T-helper 2 cell treated with Interferon-gamma antibody and Interleukin-4, amounts not matched to agents 5 μg/mL and 100 μg/mL, for 36 hours (primary cell): Measurements from ENCODE around the gene USF1.
"Not testable (repeated sequence)": the region's sequence is repeated elsewhere in the genome, so short reads cannot be mapped to it uniquely, and the experiment has no call there.

Experiments
- DNase-seq: peaks from one replicate; pipeline ENCODE4 v3.0.0; 2021; ENCODE audit warnings: low spot score
- H3K27ac Mint-ChIP-seq: one replicate; pipeline ENCODE4 v1.8.0; 2021; ENCODE audit warnings: mild to moderate bottlenecking, mixed read lengths
- H3K27me3 Mint-ChIP-seq: one replicate; pipeline ENCODE4 v1.8.0; 2021; ENCODE audit warnings: low read depth, mixed read lengths
- H3K36me3 Mint-ChIP-seq: one replicate; pipeline ENCODE4 v1.8.0; 2021; ENCODE audit warnings: low read depth, mixed read lengths
- H3K4me1 Mint-ChIP-seq: one replicate; pipeline ENCODE4 v1.8.0; 2021; ENCODE audit warnings: low read depth, mixed read lengths
- H3K4me3 Mint-ChIP-seq: one replicate; pipeline ENCODE4 v1.8.0; 2022; ENCODE audit warnings: mild to moderate bottlenecking, moderate library complexity, mixed read lengths
- H3K9me3 Mint-ChIP-seq: one replicate; pipeline ENCODE4 v1.8.0; 2021; ENCODE audit warnings: mixed read lengths

USF1 gene

DNA sequence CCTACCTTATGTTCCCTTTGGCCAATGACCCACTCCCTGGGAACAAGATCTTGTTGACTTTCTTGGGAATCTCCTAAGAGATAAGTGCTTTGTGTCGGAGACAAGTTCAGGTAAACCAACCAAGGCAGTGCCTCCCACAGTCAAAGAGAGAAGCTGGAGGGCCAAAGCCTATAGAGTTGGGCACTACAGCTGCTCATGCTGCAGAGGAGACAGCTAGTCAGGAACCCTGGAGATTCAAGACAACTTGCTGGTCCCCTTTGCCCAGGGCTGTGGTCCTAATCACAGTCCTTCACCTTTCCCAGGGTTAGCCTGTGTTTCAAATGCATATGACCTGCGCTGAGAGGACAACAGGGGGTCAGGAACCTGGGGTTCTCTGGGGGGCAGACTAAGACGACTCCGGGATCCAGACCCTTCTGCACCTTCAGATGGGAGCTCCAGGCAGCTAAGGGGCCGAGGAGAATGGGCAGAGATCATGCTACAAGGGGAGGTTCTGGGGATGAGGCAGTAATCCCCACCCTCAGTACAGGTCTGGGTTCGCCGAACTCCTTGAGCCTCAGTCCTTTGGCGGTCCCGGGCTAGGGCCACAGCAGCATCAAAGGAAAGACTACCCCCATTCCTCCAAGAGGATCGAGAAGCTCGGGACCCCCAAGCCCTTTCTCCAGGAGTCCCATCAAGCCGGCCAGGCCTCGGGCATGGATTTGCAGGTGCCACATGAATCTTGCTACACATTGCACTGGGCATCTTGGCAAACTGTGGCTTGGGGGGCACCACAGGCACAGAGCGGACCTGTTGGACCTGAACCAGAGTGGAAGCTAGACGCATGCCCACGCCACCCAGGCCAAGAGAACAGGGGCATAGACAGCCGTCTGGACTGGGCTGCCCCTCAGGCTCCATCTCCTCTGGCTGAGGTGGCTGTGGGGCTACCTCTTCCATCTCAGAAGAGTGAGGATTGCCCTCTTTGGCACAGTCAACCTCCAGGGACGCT lies 2.0 kb upstream of the USF1 start:
- no peak for DNase-seq
- Mint-ChIP-seq H3K4me3 (no peak overlapping the region), H3K4me1 (peaks cover 17% of the 10 kb centered on the region), H3K36me3 (peaks cover 70% of the 10 kb centered on the region), H3K27me3 (no peaks in the 10 kb centered on the region), H3K27ac (peak overlapping the region; percentile 97), H3K9me3 (no peaks in the 10 kb centered on the region)

DNA sequence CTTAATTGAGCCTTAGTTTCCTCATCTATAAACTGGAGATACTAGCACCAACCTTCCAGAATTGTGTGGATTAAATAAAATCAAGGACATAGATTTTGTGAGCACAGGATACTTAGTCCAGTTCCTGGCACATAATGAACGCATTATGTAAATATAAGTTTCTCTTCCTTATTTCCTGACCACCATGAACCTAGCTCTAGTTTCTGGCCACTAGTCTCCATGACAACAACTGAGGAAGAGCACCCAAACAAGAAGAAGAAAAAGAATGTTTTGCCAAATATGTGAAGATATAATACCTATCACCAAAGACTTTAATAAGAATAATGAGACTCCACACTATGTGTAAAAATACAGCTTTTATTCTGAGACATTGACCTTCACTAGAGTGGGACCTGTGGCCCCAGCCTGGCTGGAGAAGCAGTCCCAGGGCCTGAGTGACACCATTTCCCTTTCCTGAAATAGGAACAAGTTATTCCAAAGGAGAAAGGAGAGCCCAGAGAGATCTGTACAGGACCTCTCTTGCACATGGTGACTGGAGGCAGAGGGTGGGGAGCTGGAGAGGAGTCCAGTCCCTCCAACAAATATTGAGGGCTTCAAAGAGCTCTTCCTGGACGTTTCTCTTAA lies 940 bp upstream of the USF1 start:
- peaks cover 68% of the 10 kb centered on the region for H3K36me3 Mint-ChIP-seq
- H3K27ac Mint-ChIP-seq = peak overlapping the region; percentile 97
- H3K4me1 Mint-ChIP-seq = peaks cover 18% of the 10 kb centered on the region
- peak overlapping the region; percentile 91 for H3K4me3 Mint-ChIP-seq
- H3K27me3 Mint-ChIP-seq = no peaks in the 10 kb centered on the region
- no peak for DNase-seq
- H3K9me3 Mint-ChIP-seq = no peaks in the 10 kb centered on the region

DNA sequence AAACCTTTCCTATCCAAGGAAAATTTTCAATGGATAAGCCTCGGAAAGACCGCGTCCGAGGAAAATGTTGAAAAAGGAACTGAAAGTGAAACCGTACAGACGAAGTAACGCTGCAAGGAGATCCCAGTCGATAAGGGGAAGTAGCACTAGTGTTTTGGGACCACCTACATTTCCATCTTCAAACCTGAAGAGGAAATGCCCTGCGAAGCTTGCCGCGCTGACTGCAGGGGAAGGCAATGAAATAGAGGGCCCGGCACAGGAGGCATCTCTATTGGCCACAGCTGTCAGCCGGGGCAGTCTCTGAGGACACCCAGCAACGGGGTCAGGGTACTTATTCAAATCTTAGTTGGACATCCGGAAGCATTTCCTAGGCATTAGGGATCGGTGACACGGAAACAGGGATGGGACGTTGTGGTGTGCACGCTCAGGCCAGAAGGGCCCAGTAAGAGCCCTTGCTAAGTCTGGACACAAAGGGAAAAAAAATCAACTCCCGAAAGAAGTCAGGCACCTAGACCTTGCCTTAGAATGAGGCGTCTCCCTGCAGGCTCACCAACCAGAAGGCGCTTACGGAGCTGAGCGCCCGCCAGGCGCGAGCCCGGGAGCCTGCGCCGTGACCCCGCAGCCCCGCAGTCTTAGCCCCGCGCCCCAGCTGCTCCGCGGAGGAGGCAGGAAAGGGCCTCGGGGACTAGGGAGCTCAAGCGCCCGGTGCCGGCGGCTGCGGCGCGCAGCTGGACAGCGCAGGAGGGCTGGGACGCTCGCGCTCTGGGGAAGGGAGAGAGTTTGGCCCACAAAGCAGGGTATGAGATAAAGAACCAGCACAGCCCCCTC lies 655 bp downstream of the USF1 start:
- H3K27me3 Mint-ChIP-seq = no peaks in the 10 kb centered on the region
- H3K4me1 Mint-ChIP-seq = peaks cover 20% of the 10 kb centered on the region
- no peaks in the 10 kb centered on the region for H3K9me3 Mint-ChIP-seq
- H3K36me3 Mint-ChIP-seq = peaks cover 74% of the 10 kb centered on the region
- peak overlapping the region; percentile 91 for H3K4me3 Mint-ChIP-seq
- peak; percentile 54 for DNase-seq
- peak overlapping the region; percentile 97 for H3K27ac Mint-ChIP-seq

DNA sequence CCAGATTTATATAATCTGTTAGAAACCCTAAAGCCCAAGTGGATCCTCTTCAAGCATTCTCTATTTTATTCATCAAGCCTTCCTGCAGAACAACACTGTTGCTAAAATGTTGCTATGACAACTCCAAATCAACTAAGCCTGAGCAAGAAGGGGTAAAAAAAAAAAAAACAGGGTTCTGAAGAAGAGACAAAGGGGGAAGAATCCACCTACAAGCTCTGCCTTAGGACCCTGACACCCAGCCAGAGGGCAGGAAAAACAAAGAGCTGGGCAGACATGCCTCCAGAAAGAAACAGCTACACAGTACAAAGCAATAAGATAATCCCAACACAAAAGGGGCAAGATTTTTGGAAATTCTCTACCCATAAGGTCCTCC lies 1.3 kb downstream of the USF1 start:
- DNase-seq = no peak
- Mint-ChIP-seq H3K9me3 (no peaks in the 10 kb centered on the region), H3K4me1 (peaks cover 20% of the 10 kb centered on the region), H3K4me3 (peak overlapping the region; percentile 91), H3K27me3 (no peaks in the 10 kb centered on the region), H3K27ac (peak overlapping the region; percentile 97), H3K36me3 (peaks cover 74% of the 10 kb centered on the region)

DNA sequence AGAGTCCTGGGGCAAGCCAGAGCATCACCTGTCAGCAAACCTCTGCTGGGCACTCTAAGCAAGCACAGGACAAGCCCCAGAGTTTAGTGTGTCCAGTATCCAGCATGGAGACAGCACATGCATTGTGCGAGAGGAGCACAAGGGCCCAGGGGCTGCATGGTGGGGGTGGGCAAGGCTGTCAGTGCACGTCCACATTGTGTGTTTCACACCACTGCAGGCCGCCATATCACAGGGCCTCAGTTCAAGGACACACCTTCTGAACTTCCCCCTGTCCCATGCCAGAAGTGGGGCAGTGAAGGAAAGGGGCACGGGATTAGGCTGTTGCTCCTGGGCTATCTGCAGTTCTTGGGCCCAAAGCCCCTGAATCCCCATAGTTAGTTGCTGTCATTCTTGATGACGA lies 6.2 kb downstream of the USF1 start:
- Mint-ChIP-seq H3K9me3 (no peaks in the 10 kb centered on the region), H3K4me3 (peak overlapping the region; percentile 92), H3K4me1 (peaks cover 25% of the 10 kb centered on the region), H3K27ac (peak overlapping the region; percentile 86), H3K36me3 (peaks cover 48% of the 10 kb centered on the region), H3K27me3 (no peaks in the 10 kb centered on the region)
- no peak for DNase-seq

DNA sequence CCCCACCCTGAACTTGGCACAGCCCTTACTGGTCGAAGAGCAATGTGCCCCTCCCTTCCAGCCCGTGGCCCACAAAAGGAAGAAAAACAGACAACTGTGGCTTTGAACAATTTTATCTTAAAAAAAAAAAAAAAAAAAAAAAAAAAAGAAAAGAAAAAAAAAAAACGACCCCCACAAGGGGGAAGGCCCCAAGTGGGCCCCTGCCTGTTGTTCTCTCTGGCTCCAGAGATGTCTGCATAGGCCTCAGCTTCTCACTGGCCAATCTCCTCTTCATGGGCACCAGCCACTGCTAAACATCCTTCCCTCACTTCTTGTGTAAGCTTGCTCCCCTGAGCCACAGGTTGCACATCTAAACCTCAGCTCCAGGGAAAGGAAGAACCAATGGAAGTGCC lies 6.6 kb downstream of the USF1 start:
- H3K27me3 Mint-ChIP-seq = no peaks in the 10 kb centered on the region

DNA sequence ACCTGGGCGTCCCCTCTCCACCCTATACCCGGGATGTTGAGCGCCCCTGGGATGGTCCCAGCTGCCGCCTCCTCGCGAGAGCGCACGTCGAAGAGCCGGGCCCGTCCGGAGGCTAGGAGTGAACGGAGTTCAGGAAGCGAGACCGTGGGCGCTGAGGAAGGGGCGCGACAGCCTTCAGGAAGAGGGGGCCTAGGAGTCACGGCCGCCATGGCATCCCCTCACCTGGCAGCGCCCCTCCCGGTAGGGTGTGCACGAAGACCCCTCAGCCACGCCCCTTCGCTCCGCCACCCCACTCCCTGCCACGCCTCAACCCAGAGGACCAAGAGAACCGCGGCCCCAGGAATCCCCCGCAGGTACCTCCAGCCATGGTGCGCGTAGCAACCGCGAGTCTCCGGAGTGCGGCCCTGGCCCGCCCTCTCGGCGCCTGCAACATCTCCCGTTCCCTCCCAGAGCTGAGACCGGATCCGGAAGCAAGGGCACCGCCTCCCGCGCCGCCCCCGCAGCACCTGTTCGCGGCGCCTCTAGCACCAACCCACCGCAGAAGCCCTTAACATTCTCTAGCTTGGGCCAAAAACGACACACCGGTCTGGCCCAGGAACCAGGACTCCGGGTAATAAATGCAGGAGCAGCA lies 7.1 kb downstream of the USF1 start, which contains the start of gene TSTD1:
Gene TSTD1 (minus strand): TSS at position 442 of the 631 bp plus-strand sequence. CDS start 75 bp downstream, at position 367.
- Mint-ChIP-seq H3K9me3 (no peaks in the 10 kb centered on the region), H3K27ac (peak within 1 kb of the TSS; percentile 86), H3K36me3 (peaks cover 42% of the 10 kb centered on the region), H3K4me1 (peaks cover 19% of the 10 kb centered on the region), H3K4me3 (peak within 1 kb of the TSS; percentile 92), H3K27me3 (no peaks in the 10 kb centered on the region)
- peak; percentile 86 for DNase-seq

More for the DNA sequence above, 6.6 kb downstream of the USF1 start:
- H3K27ac Mint-ChIP-seq = peak overlapping the region; percentile 86
- H3K4me1 Mint-ChIP-seq = peaks cover 21% of the 10 kb centered on the region
- H3K9me3 Mint-ChIP-seq = no peaks in the 10 kb centered on the region
- no peak for DNase-seq
- H3K4me3 Mint-ChIP-seq = peak overlapping the region; percentile 92
- peaks cover 44% of the 10 kb centered on the region for H3K36me3 Mint-ChIP-seq

DNA sequence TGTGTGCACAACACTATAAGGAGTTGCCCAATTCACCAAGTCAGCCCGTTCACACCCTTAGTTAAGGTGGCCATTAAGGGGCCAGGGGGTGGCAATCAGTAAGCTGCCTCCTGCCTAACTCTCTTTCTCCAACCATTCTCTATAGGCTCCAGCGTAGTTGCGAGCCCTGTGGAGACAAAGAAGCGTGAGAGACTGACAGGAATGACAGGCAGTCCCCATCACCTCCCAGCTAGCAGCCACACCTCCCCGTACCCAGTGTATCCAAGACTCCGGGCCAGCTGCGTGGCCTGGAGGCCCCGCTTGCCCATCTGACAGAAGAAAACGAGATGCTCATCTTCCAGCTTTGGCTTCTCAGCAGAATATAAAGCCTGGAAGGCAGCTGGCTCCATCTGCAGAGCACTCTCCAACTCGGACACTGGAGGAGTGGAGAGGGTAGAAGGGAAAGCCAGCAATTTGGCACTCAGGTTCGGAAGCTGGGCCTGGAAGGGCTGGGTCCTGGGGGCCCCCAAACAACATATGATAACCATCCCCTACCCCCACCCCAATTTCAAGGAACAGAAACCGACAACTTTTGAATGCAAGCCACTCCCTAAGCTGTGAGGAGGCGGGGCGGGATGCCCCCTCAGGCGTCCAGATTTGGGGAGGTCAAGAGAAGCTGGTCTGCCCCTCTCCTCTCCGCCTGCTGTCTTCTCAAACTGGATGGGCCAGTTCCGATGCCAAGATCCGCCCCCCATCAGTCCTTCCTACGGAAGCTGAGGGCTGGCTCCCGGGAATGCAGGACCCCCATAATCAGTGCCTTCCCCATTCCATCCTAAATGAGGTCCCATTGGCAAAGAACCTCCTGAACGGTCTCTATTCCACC lies 7.9 kb downstream of the USF1 start:
- H3K36me3 Mint-ChIP-seq = peaks cover 41% of the 10 kb centered on the region
- peaks cover 21% of the 10 kb centered on the region for H3K4me1 Mint-ChIP-seq
- H3K9me3 Mint-ChIP-seq = no peaks in the 10 kb centered on the region
- no peak for DNase-seq
- no peaks in the 10 kb centered on the region for H3K27me3 Mint-ChIP-seq
- peak overlapping the region; percentile 41 for H3K27ac Mint-ChIP-seq
- H3K4me3 Mint-ChIP-seq = peak overlapping the region; percentile 92

DNA sequence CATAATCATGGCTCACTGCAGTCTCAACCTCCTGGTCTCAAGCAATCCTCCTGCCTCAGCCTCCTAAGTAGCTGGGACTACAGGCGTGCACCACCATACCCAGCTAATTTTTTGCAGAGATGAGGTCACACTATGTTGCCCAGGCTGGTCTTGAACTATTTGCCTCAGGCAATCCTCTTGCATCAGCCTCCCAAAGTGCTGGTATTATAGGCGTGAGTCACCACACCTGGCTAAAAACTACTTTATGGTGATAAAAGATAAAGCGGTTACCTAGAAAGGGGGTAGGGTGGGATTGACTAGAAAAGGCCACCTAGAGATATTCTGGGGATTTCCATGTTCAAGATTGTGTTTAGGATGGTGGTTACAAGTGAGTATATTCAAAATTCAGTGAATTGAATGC lies 12.0 kb downstream of the USF1 start:
- no peaks in the 10 kb centered on the region for H3K9me3 Mint-ChIP-seq
- H3K4me1 Mint-ChIP-seq = peaks cover 16% of the 10 kb centered on the region
- no peak overlapping the region for H3K27ac Mint-ChIP-seq
- H3K27me3 Mint-ChIP-seq = no peaks in the 10 kb centered on the region
- no peak for DNase-seq
- H3K4me3 Mint-ChIP-seq = no peak overlapping the region
- peaks cover 9% of the 10 kb centered on the region for H3K36me3 Mint-ChIP-seq

DNA sequence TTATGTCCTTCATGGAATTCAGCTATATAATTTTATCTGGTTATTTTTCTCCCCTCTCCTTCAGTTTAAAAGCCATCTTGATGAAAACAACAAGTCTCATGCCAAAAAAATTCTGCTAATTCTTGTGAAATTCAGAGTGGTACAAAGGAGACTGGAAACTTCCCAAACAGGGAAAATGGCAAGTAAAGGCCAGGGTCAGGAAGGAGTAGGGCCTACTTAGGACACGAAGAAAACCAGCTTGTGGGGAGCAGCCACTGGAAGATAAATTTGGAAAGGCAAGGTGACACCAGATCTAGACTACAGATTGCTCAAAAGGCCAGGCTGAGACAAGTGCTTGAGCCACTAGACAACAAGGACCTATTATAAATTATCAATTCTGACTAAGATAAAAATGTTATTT lies 13.4 kb downstream of the USF1 start:
- H3K9me3 Mint-ChIP-seq = no peaks in the 10 kb centered on the region
- H3K27ac Mint-ChIP-seq = peak overlapping the region; percentile 20
- H3K27me3 Mint-ChIP-seq = no peaks in the 10 kb centered on the region
- peaks cover 4% of the 10 kb centered on the region for H3K36me3 Mint-ChIP-seq
- H3K4me3 Mint-ChIP-seq = no peak overlapping the region
- DNase-seq = no peak
- peaks cover 9% of the 10 kb centered on the region for H3K4me1 Mint-ChIP-seq

DNA sequence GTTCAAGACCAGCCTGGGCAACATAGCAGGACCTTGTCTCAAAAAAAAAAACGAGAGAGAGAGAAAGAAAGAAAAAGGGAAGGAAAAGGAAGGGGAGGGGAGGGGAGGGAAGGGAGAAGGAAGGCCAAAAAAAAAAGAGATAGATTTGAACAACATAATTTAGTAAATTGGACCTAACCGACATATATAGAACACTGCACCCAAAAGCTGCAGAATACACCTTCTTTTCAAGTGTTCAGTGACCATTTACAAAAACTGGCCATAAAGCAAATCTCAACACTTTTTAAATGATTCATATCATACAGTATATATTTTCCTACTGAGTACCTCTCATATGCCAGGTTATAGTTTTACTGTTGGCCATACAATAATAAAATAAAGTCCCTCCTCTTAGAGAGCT lies 13.9 kb downstream of the USF1 start:
- no peak overlapping the region for H3K4me3 Mint-ChIP-seq
- DNase-seq = no peak
- peaks cover 7% of the 10 kb centered on the region for H3K4me1 Mint-ChIP-seq
- no peaks in the 10 kb centered on the region for H3K27me3 Mint-ChIP-seq
- peaks cover 8% of the 10 kb centered on the region for H3K36me3 Mint-ChIP-seq
- no peaks in the 10 kb centered on the region for H3K9me3 Mint-ChIP-seq
- H3K27ac Mint-ChIP-seq = no peak overlapping the region

DNA sequence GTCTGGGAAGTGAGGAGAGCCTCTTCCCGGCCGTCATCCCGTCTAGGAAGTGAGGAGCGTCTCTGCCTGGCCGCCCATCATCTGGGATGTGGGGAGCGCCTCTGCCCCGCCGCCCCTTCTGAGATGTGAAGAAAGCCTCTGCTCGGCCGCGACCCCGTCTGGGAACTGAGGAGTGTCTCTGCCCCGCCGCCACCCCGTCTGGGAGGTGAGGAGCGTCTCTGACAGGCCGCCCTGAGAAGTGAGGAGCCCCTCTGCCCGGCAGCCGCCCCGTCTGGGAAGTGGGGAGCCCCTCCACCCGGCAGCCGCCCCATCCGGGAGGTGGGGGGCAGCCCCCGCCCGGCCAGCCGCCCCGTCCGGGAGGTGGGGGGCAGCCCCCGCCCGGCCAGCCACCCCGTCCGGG lies 16.3 kb downstream of the USF1 start:
- H3K4me1 Mint-ChIP-seq, H3K4me3 Mint-ChIP-seq, H3K36me3 Mint-ChIP-seq, H3K9me3 Mint-ChIP-seq, H3K27me3 Mint-ChIP-seq, H3K27ac Mint-ChIP-seq, DNase-seq: not testable (repeated sequence)

DNA sequence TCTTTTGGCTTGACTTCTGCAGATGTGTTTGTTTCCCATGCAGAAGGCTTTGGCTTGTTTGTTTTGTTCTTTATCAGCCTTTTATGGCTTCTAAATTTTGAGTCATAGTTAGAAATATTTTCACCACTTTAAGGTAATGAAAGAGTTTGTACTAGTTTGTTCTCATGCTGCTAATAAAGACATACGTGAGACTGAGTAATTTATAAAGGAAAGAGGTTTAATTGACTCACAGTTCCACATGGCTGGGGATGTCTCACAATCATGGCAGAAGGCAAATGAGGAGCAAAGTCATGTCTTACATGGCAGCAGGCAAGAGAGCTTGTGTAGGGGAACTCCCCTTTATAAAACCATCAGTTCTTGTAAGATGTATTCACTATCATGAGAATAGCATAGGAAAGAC lies 18.8 kb downstream of the USF1 start:
- not testable (repeated sequence) for H3K36me3 Mint-ChIP-seq, H3K4me3 Mint-ChIP-seq, H3K4me1 Mint-ChIP-seq, H3K9me3 Mint-ChIP-seq, H3K27ac Mint-ChIP-seq, DNase-seq, H3K27me3 Mint-ChIP-seq
